Trophoblast cell (in vitro differentiated cells and primary cell): ENCODE data around the gene SEMA4F.

Source experiments
- DNase-seq, 2 donors: peaks; one replicate each; pipeline ENCODE4 v3.0.0-alpha.2; 2016
- H2AFZ ChIP-seq: 2 replicates; pipeline ENCODE4 v1.6.1; 2013; ENCODE audit warnings: low read length, moderate library complexity, mild to moderate bottlenecking; ENCODE audit not compliant: insufficient read depth, poor library complexity
- H2AK5ac ChIP-seq: 2 replicates; pipeline ENCODE4 v1.6.1; 2013; ENCODE audit warnings: mild to moderate bottlenecking, low read length
- H2BK120ac ChIP-seq: 2 replicates; pipeline ENCODE4 v1.6.1; 2013; ENCODE audit warnings: low read length, mild to moderate bottlenecking, moderate library complexity; ENCODE audit not compliant: insufficient read depth, poor library complexity
- H2BK12ac ChIP-seq: 2 replicates; pipeline ENCODE4 v1.6.1; 2013; ENCODE audit warnings: mild to moderate bottlenecking, low read length, moderate library complexity
- H2BK5ac ChIP-seq: 2 replicates; pipeline ENCODE4 v1.6.1; 2013; ENCODE audit warnings: low read length, low read depth, moderate library complexity, mild to moderate bottlenecking; ENCODE audit not compliant: poor library complexity
- H3K14ac ChIP-seq: 2 replicates; pipeline ENCODE4 v1.6.1; 2013; ENCODE audit warnings: mild to moderate bottlenecking, low read length
- H3K18ac ChIP-seq: 2 replicates; pipeline ENCODE4 v1.6.1; 2013; ENCODE audit warnings: mild to moderate bottlenecking, low read length
- H3K23ac ChIP-seq: 2 replicates; pipeline ENCODE4 v1.6.1; 2013; ENCODE audit warnings: low read length
- H3K27ac ChIP-seq: 2 replicates; pipeline ENCODE4 v1.5.1; 2013; ENCODE audit warnings: low read depth, mild to moderate bottlenecking, inconsistent platforms, low read length, moderate library complexity
- H3K27me3 ChIP-seq: 2 replicates; pipeline ENCODE4 v1.6.1; 2013; ENCODE audit warnings: inconsistent platforms, mild to moderate bottlenecking, low read length, moderate library complexity; ENCODE audit not compliant: insufficient read depth
- H3K36me3 ChIP-seq, 2 experiments: 1 replicate in 1 of 2; 2 replicates in 1 of 2; pipeline ENCODE4 v1.6.1; 2013; ENCODE audit warnings: low read length in 2 of 2, mild to moderate bottlenecking in 2 of 2, moderate library complexity in 1 of 2; ENCODE audit not compliant: insufficient read depth in 2 of 2, control insufficient read depth in 1 of 2
- H3K4ac ChIP-seq: 2 replicates; pipeline ENCODE4 v1.6.1; 2013; ENCODE audit warnings: low read depth, mild to moderate bottlenecking, low read length, moderate library complexity
- H3K4me1 ChIP-seq, 2 experiments: 1 replicate in 1 of 2; 2 replicates in 1 of 2; pipeline ENCODE4 v1.6.1; 2013; ENCODE audit warnings: low read length in 2 of 2, mild to moderate bottlenecking in 2 of 2, moderate library complexity in 1 of 2; ENCODE audit not compliant: insufficient read depth in 2 of 2, control insufficient read depth in 1 of 2
- H3K4me2 ChIP-seq: 2 replicates; pipeline ENCODE4 v1.6.1; 2013; ENCODE audit warnings: inconsistent platforms, mild to moderate bottlenecking, low read length, moderate library complexity
- H3K4me3 ChIP-seq: 2 replicates; pipeline ENCODE4 v1.5.1; 2013; ENCODE audit warnings: mild to moderate bottlenecking, low read depth, low read length, inconsistent platforms
- H3K79me1 ChIP-seq: one replicate; pipeline ENCODE4 v1.6.1; 2013; ENCODE audit warnings: low read length
- H3K79me2 ChIP-seq: 2 replicates; pipeline ENCODE4 v1.6.1; 2013; ENCODE audit warnings: low read length, mild to moderate bottlenecking; ENCODE audit not compliant: control insufficient read depth, insufficient read depth, poor library complexity
- H3K9ac ChIP-seq: 2 replicates; pipeline ENCODE4 v1.6.1; 2013; ENCODE audit warnings: mild to moderate bottlenecking, low read length
- H3K9me3 ChIP-seq: 2 replicates; pipeline ENCODE4 v1.6.1; 2013; ENCODE audit warnings: low read depth, mild to moderate bottlenecking, control low read depth, inconsistent platforms, low read length; ENCODE audit not compliant: insufficient read depth
- H4K12ac ChIP-seq: 2 replicates; pipeline ENCODE4 v1.6.1; 2013; ENCODE audit warnings: low read depth, mild to moderate bottlenecking, low read length, moderate library complexity
- H4K8ac ChIP-seq: 2 replicates; pipeline ENCODE4 v1.6.1; 2013; ENCODE audit warnings: low read depth, mild to moderate bottlenecking, low read length, moderate library complexity
- H4K91ac ChIP-seq: one replicate; pipeline ENCODE4 v1.6.1; 2013; ENCODE audit warnings: low read depth, mild to moderate bottlenecking, low read length, moderate library complexity
- WGBS: extraction: QIAGEN DNeasy Blood & Tissue Kit; methylation state at CpG from one replicate; pipeline ENCODE4 v1.1.7; 2013; ENCODE audit warnings: missing lambda C conversion rate; ENCODE audit not compliant: insufficient read length, insufficient coverage; ENCODE audit errors: extremely low coverage; 5-methylcytosine and 5-hydroxymethylcytosine counted together

SEMA4F gene

DNA sequence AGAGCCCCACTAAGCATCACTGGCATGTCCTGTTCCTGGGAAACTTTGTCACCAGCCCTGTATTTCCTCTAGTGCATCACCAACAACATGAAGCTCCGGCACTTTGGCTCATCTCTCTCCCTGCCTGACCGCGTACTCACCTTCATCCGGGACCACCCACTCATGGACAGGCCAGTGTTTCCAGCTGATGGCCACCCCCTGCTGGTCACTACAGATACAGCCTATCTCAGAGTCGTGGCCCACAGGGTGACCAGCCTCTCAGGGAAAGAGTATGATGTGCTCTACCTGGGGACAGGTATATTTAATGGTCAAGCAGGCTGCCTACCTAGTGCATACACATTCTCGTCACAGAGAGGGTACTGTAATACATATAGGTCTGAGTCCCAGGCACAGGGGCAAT lies 21.0 kb downstream of the SEMA4F start:
- no CpG with 5 or more reads among the region's 6 CpGs for WGBS
- Histone ChIP-seq H2BK12ac (no peak overlapping the region), H2BK120ac (no peak overlapping the region), H3K27me3 (no peaks in the 10 kb centered on the region), H2AK5ac (no peak overlapping the region), H3K79me1 (no peaks in the 10 kb centered on the region), H3K4me3 (no peak overlapping the region), H3K18ac (no peak overlapping the region), H3K14ac (no peak overlapping the region), H3K36me3 (no peaks in the 10 kb centered on the region), H3K4ac (no peak overlapping the region), H4K12ac (no peak overlapping the region), H4K8ac (no peak overlapping the region), H2BK5ac (no peak overlapping the region), H3K9ac (no peak overlapping the region), H3K79me2 (no peaks in the 10 kb centered on the region), H3K4me2 (no peak overlapping the region), H4K91ac (no peak overlapping the region), H2AFZ (no peak overlapping the region), H3K4me1 (no peaks in the 10 kb centered on the region), H3K27ac (no peak overlapping the region), H3K9me3 (no peaks in the 10 kb centered on the region), H3K23ac (no peak overlapping the region)
- DNase-seq: peak in 1 of 2 donors; percentile 2

DNA sequence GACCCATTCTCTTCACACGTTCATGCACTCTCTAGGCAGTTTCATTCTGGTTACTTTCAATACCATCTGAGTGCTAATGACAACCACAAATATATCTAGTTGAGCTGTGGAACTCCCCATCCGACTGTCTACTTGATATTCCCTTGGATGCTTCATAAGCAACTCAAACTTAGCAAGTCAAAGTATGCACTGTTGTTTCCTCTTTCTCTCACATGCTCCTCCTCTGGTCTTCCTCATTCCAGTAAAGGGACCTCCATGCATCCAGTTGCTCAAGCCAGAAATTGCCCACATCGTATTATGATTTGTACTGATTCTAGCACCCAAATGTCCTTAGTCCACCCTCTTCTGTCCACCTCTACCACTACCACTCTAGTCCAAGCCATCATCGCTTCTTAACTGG lies 22.3 kb downstream of the SEMA4F start:
- H2BK5ac ChIP-seq: no peak overlapping the region
- no peaks in the 10 kb centered on the region for H3K9me3 ChIP-seq
- no peak overlapping the region for H3K23ac ChIP-seq
- H4K91ac ChIP-seq: no peak overlapping the region
- H3K9ac ChIP-seq: no peak overlapping the region
- no peak for DNase-seq
- H3K18ac ChIP-seq: no peak overlapping the region
- H3K4me1 ChIP-seq: no peaks in the 10 kb centered on the region
- no peak overlapping the region for H3K4ac ChIP-seq
- no peak overlapping the region for H3K27ac ChIP-seq
- H3K79me2 ChIP-seq: no peaks in the 10 kb centered on the region
- H2AFZ ChIP-seq: no peak overlapping the region
- no peak overlapping the region for H2BK12ac ChIP-seq
- H2AK5ac ChIP-seq: no peak overlapping the region
- no peak overlapping the region for H3K14ac ChIP-seq
- H4K12ac ChIP-seq: no peak overlapping the region
- no peak overlapping the region for H2BK120ac ChIP-seq
- no peak overlapping the region for H3K4me3 ChIP-seq
- no peak overlapping the region for H3K4me2 ChIP-seq
- H3K36me3 ChIP-seq: no peaks in the 10 kb centered on the region
- H4K8ac ChIP-seq: no peak overlapping the region
- no peaks in the 10 kb centered on the region for H3K79me1 ChIP-seq
- no CpG with 5 or more reads among the region's 4 CpGs for WGBS
- H3K27me3 ChIP-seq: no peaks in the 10 kb centered on the region

DNA sequence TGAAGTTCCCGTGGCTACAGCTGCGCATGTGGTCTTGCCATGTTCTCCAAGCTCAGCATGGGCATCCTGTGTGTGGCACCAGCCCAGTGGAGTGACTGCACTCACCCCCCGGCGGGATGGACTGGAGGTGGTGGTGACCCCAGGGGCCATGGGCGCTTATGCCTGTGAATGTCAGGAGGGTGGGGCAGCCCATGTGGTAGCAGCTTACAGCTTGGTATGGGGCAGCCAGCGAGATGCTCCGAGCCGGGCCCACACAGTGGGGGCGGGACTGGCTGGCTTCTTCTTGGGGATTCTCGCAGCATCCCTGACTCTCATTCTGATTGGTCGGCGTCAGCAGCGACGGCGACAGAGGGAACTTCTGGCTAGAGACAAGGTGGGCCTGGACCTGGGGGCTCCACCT lies 25.6 kb downstream of the SEMA4F start:
- no peaks in the 10 kb centered on the region for H3K9me3 ChIP-seq
- H2BK12ac ChIP-seq: no peak overlapping the region
- no peak overlapping the region for H3K27ac ChIP-seq
- H4K8ac ChIP-seq: no peak overlapping the region
- DNase-seq: no peak
- H4K12ac ChIP-seq: no peak overlapping the region
- no peak overlapping the region for H3K14ac ChIP-seq
- no peak overlapping the region for H3K9ac ChIP-seq
- no CpG with 5 or more reads among the region's 15 CpGs for WGBS
- H2BK120ac ChIP-seq: no peak overlapping the region
- no peak overlapping the region for H2AK5ac ChIP-seq
- H3K27me3 ChIP-seq: no peaks in the 10 kb centered on the region
- H3K4me3 ChIP-seq: no peak overlapping the region
- no peak overlapping the region for H3K4me2 ChIP-seq
- no peak overlapping the region for H3K4ac ChIP-seq
- no peaks in the 10 kb centered on the region for H3K4me1 ChIP-seq
- H3K18ac ChIP-seq: no peak overlapping the region
- no peaks in the 10 kb centered on the region for H3K79me2 ChIP-seq
- H3K36me3 ChIP-seq: no peaks in the 10 kb centered on the region
- H2BK5ac ChIP-seq: no peak overlapping the region
- H3K23ac ChIP-seq: no peak overlapping the region
- H3K79me1 ChIP-seq: no peaks in the 10 kb centered on the region
- no peak overlapping the region for H4K91ac ChIP-seq
- H2AFZ ChIP-seq: no peak overlapping the region

DNA sequence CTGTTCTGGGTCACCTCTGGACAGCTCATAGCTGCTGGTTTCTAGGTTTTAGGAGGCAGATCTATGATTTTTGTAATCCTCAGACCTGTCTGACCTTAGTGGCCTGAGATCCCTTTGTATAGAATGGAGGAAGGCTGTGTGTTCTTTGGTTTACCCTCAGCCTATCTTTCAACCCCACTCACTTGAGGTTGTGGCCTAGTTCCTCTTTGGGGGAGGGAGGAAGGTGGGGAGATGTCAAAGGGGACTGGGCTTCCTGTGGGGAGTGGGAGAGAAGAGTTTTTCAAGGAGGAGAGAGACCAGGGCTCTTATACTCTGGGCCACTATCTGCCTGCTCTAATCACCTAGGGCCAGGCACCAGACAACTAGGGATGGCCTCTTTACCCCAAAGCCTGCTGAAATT lies 28.5 kb downstream of the SEMA4F start:
- H2AFZ ChIP-seq: no peak overlapping the region
- no peaks in the 10 kb centered on the region for H3K79me1 ChIP-seq
- no peak overlapping the region for H4K91ac ChIP-seq
- no peaks in the 10 kb centered on the region for H3K27me3 ChIP-seq
- no peak overlapping the region for H2BK12ac ChIP-seq
- DNase-seq: no peak
- H3K4me1 ChIP-seq: no peaks in the 10 kb centered on the region
- no peak overlapping the region for H3K4me3 ChIP-seq
- no peaks in the 10 kb centered on the region for H3K36me3 ChIP-seq
- no peak overlapping the region for H4K12ac ChIP-seq
- H3K18ac ChIP-seq: no peak overlapping the region
- no peak overlapping the region for H2AK5ac ChIP-seq
- H3K23ac ChIP-seq: no peak overlapping the region
- no peak overlapping the region for H3K27ac ChIP-seq
- no peak overlapping the region for H3K4me2 ChIP-seq
- H2BK5ac ChIP-seq: no peak overlapping the region
- no peak overlapping the region for H3K9ac ChIP-seq
- H3K4ac ChIP-seq: no peak overlapping the region
- H3K14ac ChIP-seq: no peak overlapping the region
- no peak overlapping the region for H4K8ac ChIP-seq
- H3K79me2 ChIP-seq: no peaks in the 10 kb centered on the region
- no peak overlapping the region for H2BK120ac ChIP-seq
- H3K9me3 ChIP-seq: no peaks in the 10 kb centered on the region

DNA sequence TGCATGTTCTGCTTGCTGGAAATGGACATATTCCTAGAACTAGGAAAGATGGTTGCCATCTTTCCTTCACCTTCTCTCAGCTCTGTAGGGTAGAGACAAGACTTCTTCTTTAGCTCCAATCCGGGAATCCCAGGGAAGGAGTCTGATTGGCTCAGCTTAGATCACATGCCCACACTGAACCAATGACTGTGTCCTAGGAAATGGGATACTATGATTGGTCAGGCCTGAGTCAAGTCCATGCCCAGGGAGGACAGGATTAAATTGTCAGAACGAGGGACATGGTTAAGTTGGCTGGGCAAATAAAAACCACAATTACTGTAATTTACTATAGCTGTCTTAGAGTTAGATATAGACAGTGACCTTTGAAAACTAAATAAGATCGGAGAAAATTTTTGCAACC lies 31.4 kb downstream of the SEMA4F start:
- H2BK12ac ChIP-seq: no peak overlapping the region
- H4K8ac ChIP-seq: no peak overlapping the region
- H3K9me3 ChIP-seq: no peaks in the 10 kb centered on the region

More for the DNA sequence above, 31.4 kb downstream of the SEMA4F start:
- Histone ChIP-seq H3K4me2 (no peak overlapping the region), H2BK5ac (no peak overlapping the region), H3K4me1 (no peaks in the 10 kb centered on the region), H4K12ac (no peak overlapping the region), H3K36me3 (no peaks in the 10 kb centered on the region), H3K4me3 (no peak overlapping the region), H3K27me3 (no peaks in the 10 kb centered on the region), H3K79me2 (no peaks in the 10 kb centered on the region), H2AK5ac (no peak overlapping the region), H3K9ac (no peak overlapping the region), H2BK120ac (no peak overlapping the region), H3K79me1 (no peaks in the 10 kb centered on the region), H3K23ac (no peak overlapping the region), H3K27ac (no peak overlapping the region), H3K14ac (no peak overlapping the region), H3K4ac (no peak overlapping the region), H3K18ac (no peak overlapping the region), H4K91ac (no peak overlapping the region), H2AFZ (no peak overlapping the region)
- no CpG with 5 or more reads among the region's 3 CpGs for WGBS
- DNase-seq: no peak
